GM08714 (cell line): ENCODE data around the gene AKAP17A.
"Not testable (repeated sequence)": the region's sequence is repeated elsewhere in the genome, so short reads cannot be mapped to it uniquely, and the experiment has no call there.

ENCODE experiments used
- H3K4me3 ChIP-seq: fragments of 200-500 bp; sonication (Bioruptor generic); 2 replicates; pipeline ENCODE4 v1.5.1; 2014; ENCODE audit warnings: mild to moderate bottlenecking, low read length, inconsistent platforms
- ZNF274 ChIP-seq: IDR thresholded peaks from 2 replicates; pipeline ENCODE4 v1.6.1; 2012; ENCODE audit warnings: mild to moderate bottlenecking, low read depth, low read length

Gene AKAP17A, protein sequence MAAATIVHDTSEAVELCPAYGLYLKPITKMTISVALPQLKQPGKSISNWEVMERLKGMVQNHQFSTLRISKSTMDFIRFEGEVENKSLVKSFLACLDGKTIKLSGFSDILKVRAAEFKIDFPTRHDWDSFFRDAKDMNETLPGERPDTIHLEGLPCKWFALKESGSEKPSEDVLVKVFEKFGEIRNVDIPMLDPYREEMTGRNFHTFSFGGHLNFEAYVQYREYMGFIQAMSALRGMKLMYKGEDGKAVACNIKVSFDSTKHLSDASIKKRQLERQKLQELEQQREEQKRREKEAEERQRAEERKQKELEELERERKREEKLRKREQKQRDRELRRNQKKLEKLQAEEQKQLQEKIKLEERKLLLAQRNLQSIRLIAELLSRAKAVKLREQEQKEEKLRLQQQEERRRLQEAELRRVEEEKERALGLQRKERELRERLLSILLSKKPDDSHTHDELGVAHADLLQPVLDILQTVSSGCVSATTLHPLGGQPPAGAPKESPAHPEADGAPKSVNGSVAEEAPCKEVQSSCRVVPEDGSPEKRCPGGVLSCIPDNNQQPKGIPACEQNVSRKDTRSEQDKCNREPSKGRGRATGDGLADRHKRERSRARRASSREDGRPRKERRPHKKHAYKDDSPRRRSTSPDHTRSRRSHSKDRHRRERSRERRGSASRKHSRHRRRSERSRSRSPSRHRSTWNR

DNA sequence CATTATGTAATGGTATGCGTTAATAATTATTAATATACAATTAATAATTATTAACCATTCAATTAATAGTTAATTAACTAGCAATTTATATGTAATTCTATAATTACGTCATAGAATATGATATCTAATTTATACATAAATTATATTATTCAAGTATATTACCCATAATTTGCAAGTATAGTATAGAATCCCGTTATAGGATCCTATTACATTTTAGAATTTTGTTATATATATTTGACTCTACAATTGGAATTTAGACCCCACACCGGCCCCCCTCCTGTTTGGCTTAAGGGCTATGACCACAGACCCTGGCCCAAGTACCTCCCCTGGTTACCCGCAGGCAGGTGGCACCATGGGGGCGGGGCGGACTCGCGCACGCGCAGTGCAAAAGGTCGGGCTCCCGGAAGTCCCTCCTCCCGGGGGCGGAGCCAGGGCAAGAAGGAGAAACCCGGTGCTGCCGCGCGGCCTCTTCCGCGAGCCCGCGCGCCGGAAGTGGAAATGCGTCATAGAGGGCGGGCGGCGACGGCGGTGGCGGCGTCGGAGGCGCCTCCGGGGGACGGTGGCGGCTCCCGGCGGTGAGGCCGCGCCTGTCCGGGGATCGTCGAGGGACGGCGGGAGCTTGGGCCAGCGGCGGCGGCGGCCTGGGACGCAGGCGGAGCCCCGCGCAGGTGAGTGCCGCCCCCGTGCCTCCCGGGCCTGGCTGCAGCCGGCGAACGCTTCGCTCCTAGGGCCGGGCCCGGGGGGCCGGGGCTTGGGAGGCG lies at the start of gene AKAP17A:
Gene AKAP17A (plus strand): TSS at position 503 of the 761 bp plus-strand sequence. CDS start 1,859 bp downstream, outside the sequence.
- H3K4me3 ChIP-seq: peak within 1 kb of the TSS; percentile 89
- TF ChIP-seq ZNF274: no peak

DNA sequence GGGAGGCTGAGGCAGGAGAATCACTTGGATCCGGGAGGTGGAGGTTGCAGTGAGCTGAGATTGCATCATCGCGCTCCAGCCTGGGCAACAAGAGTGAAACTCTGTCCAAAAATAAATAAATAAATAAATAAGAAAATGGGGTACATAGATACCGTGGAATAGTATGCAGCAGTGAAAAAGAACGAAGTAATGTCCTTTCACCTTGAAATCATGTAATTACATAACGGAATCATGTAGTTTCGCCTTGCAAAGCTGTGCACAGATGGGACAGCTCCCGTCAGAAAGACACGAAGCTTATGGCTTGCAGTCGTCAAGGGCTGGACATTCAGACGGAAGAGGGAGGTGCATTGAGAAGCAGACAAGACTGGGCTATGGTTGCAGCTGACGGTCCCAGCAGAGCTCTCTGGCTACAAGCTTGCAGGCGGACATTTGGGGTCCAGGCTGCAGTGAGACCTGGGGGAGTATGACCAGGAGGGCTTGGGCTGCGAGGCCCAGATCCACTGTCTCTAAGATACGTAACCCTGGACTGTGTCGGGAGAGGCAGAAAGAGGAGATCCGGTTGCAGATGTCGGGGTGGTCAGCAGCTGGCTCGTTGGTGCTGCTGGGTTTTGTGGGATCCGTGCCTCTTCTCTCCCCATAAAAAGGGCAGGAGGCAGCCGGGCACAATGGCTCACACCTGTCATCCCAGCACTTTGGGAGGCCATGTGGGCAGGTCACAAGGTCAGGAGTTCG lies 48.2 kb upstream of the AKAP17A start:
- no peak for TF ChIP-seq ZNF274
- no peak overlapping the region for H3K4me3 ChIP-seq

DNA sequence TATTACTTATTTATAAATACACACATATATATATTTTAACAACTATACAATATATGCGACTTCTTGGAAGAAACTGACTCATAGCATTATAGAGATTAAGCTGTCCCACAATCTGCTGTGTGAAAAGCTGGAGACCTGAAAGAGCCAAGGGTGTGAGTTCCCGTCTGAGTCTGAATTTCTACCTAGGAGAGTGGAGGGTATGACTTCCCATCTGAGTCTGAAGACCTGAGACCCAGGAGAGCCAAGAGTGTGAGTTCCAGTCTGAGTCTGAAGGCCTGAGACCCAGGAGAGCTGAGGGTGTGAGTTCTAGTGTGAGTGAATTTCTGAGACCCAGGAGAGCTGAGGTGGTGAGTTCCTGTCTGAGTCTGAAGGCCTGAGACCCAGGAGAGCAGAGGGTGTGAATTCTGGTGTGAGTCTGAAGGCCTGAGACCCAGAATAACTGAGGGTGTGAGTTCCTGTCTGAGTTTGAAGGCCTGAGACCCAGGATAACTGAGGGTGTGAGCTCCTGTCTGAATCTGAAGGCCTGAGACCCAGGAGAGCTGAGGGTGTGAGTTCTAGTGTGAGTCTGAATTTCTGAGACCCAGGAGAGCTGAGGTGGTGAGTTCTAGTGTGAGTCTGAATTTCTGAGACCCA lies 45.5 kb upstream of the AKAP17A start:
- no peak for TF ChIP-seq ZNF274
- H3K4me3 ChIP-seq: no peak overlapping the region

DNA sequence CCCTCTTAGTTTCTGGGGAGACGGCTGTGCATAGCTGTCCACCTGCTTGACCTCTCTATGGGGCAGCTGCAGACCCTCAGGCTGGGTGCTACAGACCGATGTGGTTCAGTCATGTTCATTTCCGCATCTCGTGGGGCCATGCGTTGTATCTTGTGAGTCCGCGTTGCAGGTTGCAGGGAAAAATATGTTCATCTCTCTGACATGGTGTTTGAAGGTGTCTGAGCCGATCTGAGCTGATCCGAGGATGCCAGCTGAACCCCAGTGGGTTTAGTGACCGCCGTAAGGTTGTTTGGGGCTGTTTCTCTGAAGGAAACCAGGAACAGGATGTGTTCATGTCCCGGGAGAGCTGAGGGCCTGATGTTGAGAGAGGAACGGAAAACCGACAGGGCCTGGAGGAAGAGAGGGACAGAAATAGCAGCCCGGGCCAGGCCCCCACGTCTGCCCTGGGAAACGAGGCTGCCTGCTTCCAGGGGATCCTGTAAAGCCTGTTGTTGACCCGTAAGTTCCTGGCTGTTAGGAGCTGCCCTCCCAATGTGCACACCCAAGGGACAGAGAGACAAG lies 44.6 kb upstream of the AKAP17A start:
- no peak for TF ChIP-seq ZNF274
- H3K4me3 ChIP-seq: no peak overlapping the region

DNA sequence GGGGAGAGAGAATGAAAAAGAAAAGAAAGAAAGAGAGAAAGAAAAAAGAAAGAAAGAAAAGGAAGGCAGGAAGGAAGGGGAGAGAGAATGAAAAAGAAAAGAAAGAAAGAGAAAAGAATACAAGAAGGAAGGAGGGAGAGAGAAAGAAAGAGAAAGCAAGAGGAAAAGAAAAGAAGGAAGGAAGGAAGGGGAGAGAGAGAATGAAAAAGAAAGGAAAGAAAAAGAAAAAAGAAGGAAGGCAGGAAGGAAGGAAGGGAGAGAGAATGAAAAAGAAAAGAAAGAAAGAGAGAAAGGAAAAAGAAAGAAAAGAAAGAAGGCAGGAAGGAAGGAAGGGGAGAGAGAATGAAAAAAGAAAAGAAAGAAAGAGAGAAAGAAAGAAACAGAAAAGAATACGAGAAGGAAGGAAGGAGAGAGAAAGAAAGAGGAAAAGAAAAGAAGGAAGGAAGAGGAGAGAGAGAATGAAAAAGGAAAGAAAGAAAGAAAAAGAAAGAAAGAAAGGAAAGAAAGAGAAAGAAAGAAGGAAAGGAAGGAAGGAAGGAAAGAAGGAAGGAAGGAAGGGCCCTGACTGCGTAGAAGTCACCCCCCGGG lies 39.4 kb upstream of the AKAP17A start:
- H3K4me3 ChIP-seq: no peak overlapping the region
- no peak for TF ChIP-seq ZNF274

DNA sequence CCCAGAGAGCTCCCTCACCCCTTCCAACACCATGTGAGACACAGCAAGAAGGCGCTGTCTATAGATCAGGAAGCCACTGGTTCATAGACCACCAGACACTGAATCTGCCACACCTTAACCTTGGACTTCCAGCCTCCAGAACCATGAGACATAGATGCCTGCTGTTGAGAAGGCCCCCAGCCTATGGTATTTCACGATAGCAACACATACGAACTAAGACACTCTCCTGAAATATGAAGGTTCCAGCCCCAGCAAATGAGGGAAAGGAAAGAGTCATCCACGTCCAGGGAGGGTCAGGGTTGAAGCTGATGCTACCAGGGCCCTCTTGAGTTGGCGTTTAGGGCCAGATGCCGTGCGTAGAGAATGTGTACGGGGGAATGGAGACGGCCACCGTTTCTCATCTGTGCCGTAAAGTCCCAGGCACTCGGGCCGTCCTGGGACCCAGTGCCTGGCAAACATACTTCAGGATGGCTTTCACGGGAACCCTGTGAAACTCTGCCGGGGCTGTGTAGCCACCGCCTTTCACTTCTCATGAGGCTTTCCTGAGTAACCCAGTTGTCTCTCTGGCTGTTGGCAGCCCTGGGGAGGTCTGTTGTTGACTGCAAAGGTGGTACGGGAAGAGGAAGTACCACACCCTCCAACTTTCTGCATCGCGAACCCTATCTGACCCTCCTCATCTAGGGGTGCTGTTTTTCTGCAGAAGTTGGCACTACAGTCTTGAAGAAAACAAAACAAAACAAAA lies 36.8 kb upstream of the AKAP17A start:
- H3K4me3 ChIP-seq: no peak overlapping the region
- TF ChIP-seq ZNF274: no peak

DNA sequence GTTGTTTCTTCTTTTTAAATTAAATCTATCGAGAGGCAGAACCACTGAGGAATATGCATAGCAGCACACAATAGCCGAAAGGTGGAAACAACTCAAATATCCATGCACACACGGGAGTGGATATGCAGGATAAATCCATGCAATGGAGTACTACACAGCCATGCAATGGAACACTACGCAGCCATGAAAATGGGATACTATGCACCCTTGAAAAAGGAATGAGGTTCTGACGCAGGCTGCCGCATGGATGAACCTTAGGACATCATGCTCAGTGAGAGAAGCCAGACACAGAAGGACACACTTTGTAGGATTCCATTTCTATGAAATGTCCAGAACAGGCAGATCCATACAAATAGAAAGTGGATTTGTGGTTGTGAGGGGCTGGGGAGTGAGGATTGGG lies 36.0 kb upstream of the AKAP17A start:
- H3K4me3 ChIP-seq: no peak overlapping the region
- no peak for TF ChIP-seq ZNF274

DNA sequence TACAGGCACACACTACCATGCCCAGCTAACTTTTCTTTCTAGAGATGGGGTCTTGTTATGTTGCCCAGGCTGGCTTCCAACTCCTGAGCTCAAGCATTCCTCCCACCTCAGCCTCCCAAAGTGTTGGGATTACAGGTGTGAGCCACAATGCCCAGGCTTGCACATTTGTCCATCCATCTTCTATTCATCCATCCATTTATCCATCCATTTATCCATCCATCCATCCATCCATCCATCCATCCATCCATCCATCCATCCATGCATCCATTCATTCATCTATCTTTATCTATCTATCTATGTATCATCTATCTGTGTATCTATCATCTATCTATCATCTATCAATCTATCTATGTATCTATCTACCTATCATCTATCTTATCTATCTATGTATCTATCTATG lies 34.0 kb upstream of the AKAP17A start:
- H3K4me3 ChIP-seq: not testable (repeated sequence)

DNA sequence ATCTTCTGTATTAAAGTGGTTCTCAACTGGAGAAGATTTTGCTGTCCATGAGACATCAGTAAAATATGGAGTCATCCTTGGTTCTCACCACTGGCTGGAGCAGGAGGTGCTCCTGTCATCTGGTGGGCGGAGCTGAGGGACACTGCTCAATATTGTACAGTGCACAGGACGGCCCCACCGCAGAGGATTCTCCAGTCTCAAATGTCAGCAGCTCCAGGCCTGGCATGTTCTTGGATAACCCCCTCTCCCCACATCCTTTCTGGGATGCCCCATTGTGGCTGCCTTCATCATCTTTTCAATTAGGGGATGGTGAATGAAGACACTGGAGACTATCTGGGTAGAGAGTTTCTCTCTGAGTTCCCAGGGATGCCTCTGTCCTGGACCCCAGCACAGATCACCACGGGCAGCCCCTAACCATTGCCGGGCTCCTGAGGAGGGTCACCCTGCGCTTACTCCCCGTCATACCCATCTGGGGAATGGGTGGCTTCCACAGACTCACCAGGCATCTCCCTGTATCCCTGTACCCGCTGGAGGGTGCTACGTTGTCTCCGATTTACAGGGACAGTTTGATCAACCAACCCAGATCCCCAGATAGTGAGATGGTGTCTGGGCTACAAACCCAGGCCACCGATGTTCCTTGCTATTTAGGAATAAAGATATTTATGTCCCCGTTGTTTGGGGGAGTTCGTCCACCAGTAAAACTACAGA lies 32.5 kb upstream of the AKAP17A start:
- no peak overlapping the region for H3K4me3 ChIP-seq
- no peak for TF ChIP-seq ZNF274

DNA sequence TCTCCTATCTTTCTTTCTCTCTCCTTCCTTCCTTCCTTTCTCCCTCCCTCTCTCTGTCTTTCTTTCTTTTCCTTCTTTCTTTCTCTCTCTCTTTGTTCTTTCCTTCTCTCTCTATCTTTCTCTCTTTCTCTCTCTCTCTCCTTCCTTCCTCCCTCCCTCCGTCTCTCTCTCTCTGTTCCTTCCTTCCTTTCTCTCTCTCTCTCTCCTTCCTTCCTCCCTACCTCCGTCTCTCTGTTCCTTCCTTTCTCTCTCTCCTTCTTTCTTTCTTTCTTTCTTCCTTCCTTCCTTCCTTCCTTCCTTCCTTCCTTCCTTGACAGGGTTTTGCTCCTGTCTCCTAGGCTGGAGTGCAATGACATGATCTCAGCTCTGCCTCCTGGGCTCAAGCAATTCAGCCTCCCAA lies 30.2 kb upstream of the AKAP17A start:
- no peak for TF ChIP-seq ZNF274
- no peak overlapping the region for H3K4me3 ChIP-seq

DNA sequence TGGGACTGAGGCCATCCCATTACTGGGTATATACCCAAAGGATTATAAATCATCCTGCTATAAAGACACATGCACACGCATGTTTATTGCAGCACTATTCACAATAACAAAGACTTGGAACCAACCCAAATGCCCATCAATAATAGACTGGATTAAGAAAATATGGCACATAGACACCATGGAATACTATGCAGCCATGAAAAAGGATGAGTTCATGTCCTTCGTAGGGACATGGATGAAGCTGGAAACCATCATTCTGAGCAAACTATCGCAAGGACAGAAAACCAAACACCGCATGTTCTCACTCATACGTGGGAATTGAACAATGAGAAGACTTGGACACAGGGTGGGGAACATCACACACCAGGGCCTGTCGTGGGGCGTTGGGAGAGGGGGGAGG lies 27.3 kb upstream of the AKAP17A start:
- not testable (repeated sequence) for H3K4me3 ChIP-seq
